ENCODE results near the gene TBRG4. TPM values are rescaled to one million over a fixed set of nuclear protein-coding genes. Genes with fewer than 3 reads are reported as not detected.

TBRG4 gene
- total RNA-seq, 1 experiment from 2014 or later, result 127 TPM

DNA sequence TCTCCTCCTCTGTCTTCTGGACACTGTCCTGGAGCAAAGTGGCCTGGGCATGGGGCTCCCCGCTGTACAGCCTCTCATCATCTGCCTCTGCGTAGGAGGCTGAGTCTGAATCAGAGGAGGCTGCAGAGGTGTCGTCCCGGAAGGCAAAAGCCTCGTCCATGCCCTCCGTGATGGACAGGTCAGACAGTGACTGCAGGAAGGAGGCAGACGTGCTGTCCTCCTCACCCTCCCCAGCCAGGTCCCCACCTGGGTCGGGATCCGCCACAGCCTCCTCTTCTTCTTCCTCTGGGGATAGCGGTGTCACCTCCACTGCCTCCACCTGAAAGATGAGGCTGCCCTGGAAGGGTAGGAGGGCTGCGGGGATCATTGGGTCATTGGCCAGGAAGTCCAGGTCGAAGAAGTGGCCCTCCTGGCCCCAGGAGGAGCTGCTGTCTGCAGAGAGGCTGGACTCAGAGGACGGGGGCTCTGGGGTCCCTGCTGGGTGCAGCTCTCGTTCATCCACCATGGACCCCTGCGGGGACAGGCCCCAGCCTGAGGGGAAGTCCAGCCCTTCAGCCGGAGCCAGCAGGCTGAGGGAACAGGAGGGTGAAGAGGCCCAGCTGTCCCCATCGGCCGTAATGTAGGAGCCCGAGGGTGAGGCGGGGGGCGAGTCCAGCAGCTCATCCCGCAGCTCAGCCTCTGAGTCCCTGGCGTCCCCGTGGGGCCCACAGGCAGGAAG lies 26.4 kb downstream of the TBRG4 start:
- no peak overlapping the region for H3K4me2 ChIP-seq (ENCODE audit: insufficient read depth, insufficient read length, low read length)
- no peak overlapping the region for H2BK20ac ChIP-seq (ENCODE audit: low read depth, low read length, poor library complexity, severe bottlenecking)
- H3K4me1 ChIP-seq (ENCODE audit: insufficient read depth, low read length), result no peaks in the 10 kb centered on the region
- no peak overlapping the region for H4K5ac ChIP-seq (ENCODE audit: insufficient read length, low read depth, low read length)
- H3K9ac ChIP-seq (ENCODE audit: extremely low read depth, insufficient read length, low read length), result no peak overlapping the region
- H3K9me3 Mint-ChIP-seq, result no peaks in the 10 kb centered on the region; a peak in 2 of 5 replicates
- no peaks in the 10 kb centered on the region for H4K20me1 ChIP-seq (ENCODE audit: control insufficient read depth, insufficient read depth, insufficient read length)
- no peaks in the 10 kb centered on the region for H3K36me3 Mint-ChIP-seq (ENCODE audit: insufficient read depth in 1 of 3, low read depth in 3 of 3)
- no peak overlapping the region for H3K14ac ChIP-seq (ENCODE audit: insufficient read depth, low read length)
- DNase-seq, result no peak
- H2AK5ac ChIP-seq (ENCODE audit: insufficient read length, low read length), result no peak overlapping the region
- no peak overlapping the region for H3T11ph ChIP-seq (ENCODE audit: low read length)
- H3K18ac ChIP-seq (ENCODE audit: insufficient read length, low read depth, low read length), result no peak overlapping the region
- no peak overlapping the region for H3K4me3 Mint-ChIP-seq
- no peak overlapping the region for H4K91ac ChIP-seq (ENCODE audit: insufficient read length, low read depth, low read length)
- no peaks in the 10 kb centered on the region for H3K79me2 ChIP-seq (ENCODE audit: insufficient read depth, low read length)
- H3K9me3 ChIP-seq (ENCODE audit: control insufficient read depth, low read depth, low read length), result no peaks in the 10 kb centered on the region
- H3K4me1 Mint-ChIP-seq, result no peaks in the 10 kb centered on the region
- no peak overlapping the region for H3K56ac ChIP-seq (ENCODE audit: insufficient read length, low read depth, low read length)
- no peak overlapping the region for H2AFZ ChIP-seq (ENCODE audit: low read length)
- no peak overlapping the region for H3K23ac ChIP-seq (ENCODE audit: insufficient read length, low read depth, low read length)
- H3K4ac ChIP-seq (ENCODE audit: low read depth, low read length), result no peak overlapping the region
- no peak overlapping the region for H3K27ac ChIP-seq (ENCODE audit: insufficient read length, low read depth, low read length)
- H2BK5ac ChIP-seq (ENCODE audit: insufficient read length, low read length), result no peak overlapping the region
- H2BK15ac ChIP-seq (ENCODE audit: low read depth, low read length), result no peak overlapping the region
- peaks cover 24% of the 10 kb centered on the region for H3K27me3 Mint-ChIP-seq (ENCODE audit: low read depth)
- no peak overlapping the region for H2BK12ac ChIP-seq (ENCODE audit: insufficient read length, low read depth, low read length)
- H3K79me1 ChIP-seq (ENCODE audit: insufficient read depth, low read depth, low read length, poor library complexity, severe bottlenecking), result no peaks in the 10 kb centered on the region
- TF ChIP-seq, protein P1, sequence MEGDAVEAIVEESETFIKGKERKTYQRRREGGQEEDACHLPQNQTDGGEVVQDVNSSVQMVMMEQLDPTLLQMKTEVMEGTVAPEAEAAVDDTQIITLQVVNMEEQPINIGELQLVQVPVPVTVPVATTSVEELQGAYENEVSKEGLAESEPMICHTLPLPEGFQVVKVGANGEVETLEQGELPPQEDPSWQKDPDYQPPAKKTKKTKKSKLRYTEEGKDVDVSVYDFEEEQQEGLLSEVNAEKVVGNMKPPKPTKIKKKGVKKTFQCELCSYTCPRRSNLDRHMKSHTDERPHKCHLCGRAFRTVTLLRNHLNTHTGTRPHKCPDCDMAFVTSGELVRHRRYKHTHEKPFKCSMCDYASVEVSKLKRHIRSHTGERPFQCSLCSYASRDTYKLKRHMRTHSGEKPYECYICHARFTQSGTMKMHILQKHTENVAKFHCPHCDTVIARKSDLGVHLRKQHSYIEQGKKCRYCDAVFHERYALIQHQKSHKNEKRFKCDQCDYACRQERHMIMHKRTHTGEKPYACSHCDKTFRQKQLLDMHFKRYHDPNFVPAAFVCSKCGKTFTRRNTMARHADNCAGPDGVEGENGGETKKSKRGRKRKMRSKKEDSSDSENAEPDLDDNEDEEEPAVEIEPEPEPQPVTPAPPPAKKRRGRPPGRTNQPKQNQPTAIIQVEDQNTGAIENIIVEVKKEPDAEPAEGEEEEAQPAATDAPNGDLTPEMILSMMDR (conservative IDR thresholded peaks at IDR 0.05), result no peak
- no CpG with 5 or more reads among the region's 24 CpGs for WGBS (ENCODE audit: extremely low coverage, insufficient read length, low lambda C conversion rate)
- H3K23me2 ChIP-seq (ENCODE audit: insufficient read length, low read depth, low read length, poor library complexity, severe bottlenecking), result no peaks in the 10 kb centered on the region
- H3K27me3 ChIP-seq (ENCODE audit: insufficient read depth, low read length), result no peaks in the 10 kb centered on the region
- H4K8ac ChIP-seq (replicated peaks; ENCODE audit: insufficient read length, low read depth, low read length), result no peak overlapping the region
- no peak overlapping the region for H3K27ac Mint-ChIP-seq
- no peak overlapping the region for H2BK120ac ChIP-seq (ENCODE audit: low read depth, low read length, poor library complexity, severe bottlenecking)

Measured in H9 (cell line).